ENCODE data around the gene AAR2. TPM values are rescaled to one million over a fixed set of nuclear protein-coding genes. Genes with fewer than 3 reads are reported as not detected.

The AAR2 gene
- total RNA-seq, 4 donors from 2014 or later: 24.5 to 35.6 (median 28.6) TPM

DNA sequence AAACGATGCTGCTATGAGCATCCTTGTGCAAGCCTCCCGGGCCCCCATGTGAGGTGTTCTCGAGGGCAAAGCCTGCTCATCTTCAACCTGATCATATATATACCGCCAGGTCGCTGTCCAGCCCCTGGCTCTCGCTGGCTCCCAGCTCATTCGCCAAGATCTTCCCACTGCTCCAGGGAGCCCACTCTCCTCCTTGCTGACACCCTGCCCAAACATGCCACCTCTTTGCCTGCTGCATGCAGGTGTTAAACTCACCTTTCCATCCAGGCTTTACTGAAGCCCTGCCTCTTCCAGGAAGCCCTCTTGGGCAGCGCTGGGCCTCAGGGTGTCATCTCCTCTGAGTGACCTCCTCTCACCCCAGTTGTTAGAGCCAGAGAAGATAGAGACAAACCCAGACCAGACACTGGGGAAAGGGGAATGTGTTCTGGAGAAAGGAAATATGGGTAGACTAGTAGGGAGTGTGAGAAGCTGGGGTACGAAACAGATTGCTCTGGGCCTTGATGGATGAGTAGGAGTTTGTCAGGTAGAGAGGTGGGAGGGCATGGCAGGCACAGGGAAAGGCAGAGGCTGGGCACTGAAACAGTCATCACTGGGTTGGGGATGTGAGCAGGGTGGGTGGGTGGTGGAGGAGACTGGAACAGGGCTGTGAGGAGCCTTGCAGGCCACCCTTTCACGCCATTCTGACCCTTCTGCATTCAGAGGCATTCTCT lies 68.7 kb downstream of the AAR2 start:
- H3K4me1 ChIP-seq: peaks cover 0 to 19% (median 7%) of the 10 kb centered on the region in 4 donors
- H3K9me3 ChIP-seq: no peaks in the 10 kb centered on the region
- no peak overlapping the region for H3K27ac ChIP-seq
- H3K27me3 ChIP-seq: peaks cover 0 to 92% of the 10 kb centered on the region in 2 donors
- H3K4me3 ChIP-seq: no peak overlapping the region
- H3K36me3 ChIP-seq: no peaks in the 10 kb centered on the region
- no peak for DNase-seq (ENCODE audit: low spot score in 2 of 2)
- TF ChIP-seq EP300 (IDR thresholded peaks at IDR 0.05) (no peak), POLR2A (IDR thresholded peaks at IDR 0.05) (no peak)
- TF ChIP-seq, protein P1, sequence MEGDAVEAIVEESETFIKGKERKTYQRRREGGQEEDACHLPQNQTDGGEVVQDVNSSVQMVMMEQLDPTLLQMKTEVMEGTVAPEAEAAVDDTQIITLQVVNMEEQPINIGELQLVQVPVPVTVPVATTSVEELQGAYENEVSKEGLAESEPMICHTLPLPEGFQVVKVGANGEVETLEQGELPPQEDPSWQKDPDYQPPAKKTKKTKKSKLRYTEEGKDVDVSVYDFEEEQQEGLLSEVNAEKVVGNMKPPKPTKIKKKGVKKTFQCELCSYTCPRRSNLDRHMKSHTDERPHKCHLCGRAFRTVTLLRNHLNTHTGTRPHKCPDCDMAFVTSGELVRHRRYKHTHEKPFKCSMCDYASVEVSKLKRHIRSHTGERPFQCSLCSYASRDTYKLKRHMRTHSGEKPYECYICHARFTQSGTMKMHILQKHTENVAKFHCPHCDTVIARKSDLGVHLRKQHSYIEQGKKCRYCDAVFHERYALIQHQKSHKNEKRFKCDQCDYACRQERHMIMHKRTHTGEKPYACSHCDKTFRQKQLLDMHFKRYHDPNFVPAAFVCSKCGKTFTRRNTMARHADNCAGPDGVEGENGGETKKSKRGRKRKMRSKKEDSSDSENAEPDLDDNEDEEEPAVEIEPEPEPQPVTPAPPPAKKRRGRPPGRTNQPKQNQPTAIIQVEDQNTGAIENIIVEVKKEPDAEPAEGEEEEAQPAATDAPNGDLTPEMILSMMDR (IDR thresholded peaks at IDR 0.05): no peak
- WGBS, 2 donors: 30 to 33% methylated on average over 10 of the region's 10 CpGs

DNA sequence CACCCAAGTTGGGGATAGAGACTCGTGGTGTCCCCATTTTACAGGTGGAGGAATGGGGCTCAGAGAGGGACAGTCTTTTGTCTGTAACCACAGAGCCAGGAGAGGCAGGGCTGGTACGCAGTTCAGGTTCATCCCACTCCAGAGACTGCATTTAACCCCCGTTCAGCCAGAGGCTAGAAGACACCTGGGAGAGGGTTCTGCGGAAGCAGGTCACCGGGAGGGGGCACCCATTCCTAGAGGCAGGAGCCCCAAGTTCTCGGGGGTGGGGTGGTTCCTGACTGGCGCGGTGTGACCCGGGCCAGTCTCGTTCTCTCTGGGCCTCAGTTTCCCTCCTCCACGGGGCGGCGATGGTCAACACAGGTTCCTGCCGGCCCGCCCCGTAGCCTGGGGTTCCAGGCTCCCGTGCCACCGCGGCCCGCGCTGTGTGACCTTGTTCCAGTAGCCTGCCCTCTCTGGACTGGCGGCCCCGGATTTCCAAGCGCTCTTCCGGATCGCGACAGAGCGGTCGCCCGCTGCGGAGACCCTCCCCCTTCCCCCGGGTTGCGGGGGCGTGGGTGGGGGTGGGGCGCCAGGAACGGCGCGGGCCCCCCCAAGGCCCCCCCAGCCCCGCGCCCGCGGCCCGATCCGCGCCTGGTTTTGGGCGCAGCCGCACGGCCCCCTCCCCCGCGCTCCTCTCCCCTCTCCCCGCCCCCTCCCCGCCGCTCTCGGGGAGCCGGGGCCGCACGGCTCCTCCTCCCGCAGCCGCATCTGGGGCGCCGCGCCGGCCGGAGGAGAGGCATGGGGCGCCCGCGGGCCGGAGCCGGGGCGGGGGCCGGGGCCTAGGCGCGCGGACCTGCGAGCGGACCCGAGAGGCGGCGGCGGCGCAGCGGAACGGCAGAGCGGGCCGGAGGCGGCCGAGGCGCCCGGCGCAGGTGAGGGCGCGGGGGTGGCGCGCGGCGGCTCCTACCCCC lies 69.6 kb downstream of the AAR2 start, which contains the start of gene DLGAP4:
DLGAP4 (plus strand) TSS at position 738 of the 950 bp plus-strand sequence. CDS start 125,379 bp downstream, outside the sequence.
- WGBS, 2 donors: 4 to 5% methylated on average over 3 to 24 of the region's 96 CpGs
- peaks cover 0 to 97% of the 10 kb centered on the region in 2 donors for H3K27me3 ChIP-seq

More for the DNA sequence above, 69.6 kb downstream of the AAR2 start, which contains the start of gene DLGAP4:
- Histone ChIP-seq H3K36me3 (no peaks in the 10 kb centered on the region), H3K9me3 (no peaks in the 10 kb centered on the region), H3K4me3 (peak within 1 kb of the TSS in 2 of 4 donors; percentile 7 to 43), H3K4me1 (peaks cover 0 to 19% (median 7%) of the 10 kb centered on the region in 4 donors), H3K27ac (no peak within 1 kb of the TSS)
- no peak for DNase-seq (ENCODE audit: low spot score in 2 of 2)
- no peak for TF ChIP-seq EP300 (IDR thresholded peaks at IDR 0.05)

Other genes with a start within 250 kb of the AAR2 start
- 10 to 100 TPM; 19.9 to 55.3 (median 30.8) TPM for gene EPB41L1, start 81.7 kb upstream of the AAR2 start, total RNA-seq
- 10 to 100 TPM; 46.1 to 97.5 (median 52.5) TPM for gene DLGAP4, start 69.9 kb downstream of the AAR2 start, total RNA-seq

All from tibial nerve (tissue), 4 donors.